NCI-H2196 (cell line): Measurements from ENCODE around the gene GPRIN3.

ENCODE experiments used
- DNase-seq: peaks from one replicate; lab custom pipeline; 2025; ENCODE audit not compliant: unreplicated experiment; lab: John Stamatoyannopoulos, UW

The GPRIN3 gene

GRCh38 chr4:89307446-89308160, at the start of gene GPRIN3:
TSS of gene GPRIN3 (minus strand) at chr4:89307800. CDS start at chr4:89250110, 57,690 bp downstream.
- no peak for DNase-seq

- DNase-seq = no peak
These were observed 49.7 kb upstream of the GPRIN3 start for GRCh38 chr4:89357340-89357739.

- no peak for DNase-seq
These were observed 48.5 kb upstream of the GPRIN3 start for GRCh38 chr4:89356086-89356485.

- DNase-seq = no peak
These were observed 45.9 kb upstream of the GPRIN3 start for GRCh38 chr4:89353514-89353913.

GRCh38 chr4:89352541-89352940, 44.9 kb upstream of the GPRIN3 start:
- DNase-seq = no peak

- no peak for DNase-seq
These were observed 43.6 kb upstream of the GPRIN3 start for GRCh38 chr4:89351201-89351600.

GRCh38 chr4:89347363-89348025, 39.9 kb upstream of the GPRIN3 start:
- no peak for DNase-seq

GRCh38 chr4:89344571-89344970, 37.0 kb upstream of the GPRIN3 start:
- no peak for DNase-seq

- DNase-seq = no peak
These were observed 30.6 kb upstream of the GPRIN3 start for GRCh38 chr4:89338206-89338605.

GRCh38 chr4:89337681-89338080, 30.1 kb upstream of the GPRIN3 start:
- no peak for DNase-seq

GRCh38 chr4:89336818-89337420, 29.3 kb upstream of the GPRIN3 start:
- no peak for DNase-seq

- DNase-seq = no peak
These were observed 27.2 kb upstream of the GPRIN3 start for GRCh38 chr4:89334830-89335229.

- DNase-seq = no peak
These were observed 26.7 kb upstream of the GPRIN3 start for GRCh38 chr4:89334311-89334710.

- no peak for DNase-seq
These were observed 24.3 kb upstream of the GPRIN3 start for GRCh38 chr4:89331686-89332544.

GRCh38 chr4:89331197-89331596, 23.6 kb upstream of the GPRIN3 start:
- no peak for DNase-seq

GRCh38 chr4:89329280-89329679, 21.7 kb upstream of the GPRIN3 start:
- DNase-seq = no peak

- no peak for DNase-seq
These were observed 17.1 kb upstream of the GPRIN3 start for GRCh38 chr4:89324671-89325070.

- DNase-seq = no peak
These were observed 15.1 kb upstream of the GPRIN3 start for GRCh38 chr4:89322671-89323070.

GRCh38 chr4:89319756-89320155, 12.2 kb upstream of the GPRIN3 start:
- DNase-seq = no peak

GRCh38 chr4:89316931-89317366, 9.3 kb upstream of the GPRIN3 start:
- no peak for DNase-seq

- DNase-seq = no peak
These were observed 8.6 kb upstream of the GPRIN3 start for GRCh38 chr4:89316211-89316610.
